ENCODE data around the gene LRRC74A.

The LRRC74A gene

GRCh38 chr14:76856769-76857168 is 30.6 kb downstream of the LRRC74A start:
- DNase-seq = no peak

GRCh38 chr14:76861574-76862255 is 35.5 kb downstream of the LRRC74A start:
- no peak for DNase-seq

- DNase-seq = no peak
These were observed 36.5 kb downstream of the LRRC74A start for GRCh38 chr14:76862546-76863282.

- no peak for DNase-seq
These were observed 37.7 kb downstream of the LRRC74A start for GRCh38 chr14:76863724-76864407.

GRCh38 chr14:76866456-76866855 is 40.2 kb downstream of the LRRC74A start:
- DNase-seq = no peak

- DNase-seq = peak; percentile 48
These were observed 41.6 kb downstream of the LRRC74A start for GRCh38 chr14:76867516-76868453.

- DNase-seq = no peak
These were observed 42.4 kb downstream of the LRRC74A start for GRCh38 chr14:76868454-76869170.

- DNase-seq = peak; percentile 15
These were observed 44.0 kb downstream of the LRRC74A start for GRCh38 chr14:76870166-76870565.

GRCh38 chr14:76872796-76873432 is 46.7 kb downstream of the LRRC74A start:
- peak; percentile 74 for DNase-seq

- DNase-seq = no peak
These were observed 48.5 kb downstream of the LRRC74A start for GRCh38 chr14:76874734-76875133.

GRCh38 chr14:76876076-76876475 is 49.9 kb downstream of the LRRC74A start:
- peak; percentile 60 for DNase-seq

- DNase-seq = no peak
These were observed 51.7 kb downstream of the LRRC74A start for GRCh38 chr14:76877871-76878270.

GRCh38 chr14:76880449-76880848 is 54.2 kb downstream of the LRRC74A start:
- no peak for DNase-seq

- DNase-seq = no peak
These were observed 55.1 kb downstream of the LRRC74A start for GRCh38 chr14:76881348-76881747.

- DNase-seq = no peak
These were observed 56.4 kb downstream of the LRRC74A start for GRCh38 chr14:76882651-76883050.

GRCh38 chr14:76883447-76883846 is 57.2 kb downstream of the LRRC74A start:
- DNase-seq = no peak

- no peak for DNase-seq
These were observed 58.2 kb downstream of the LRRC74A start for GRCh38 chr14:76884394-76884793.

- DNase-seq = no peak
These were observed 58.7 kb downstream of the LRRC74A start for GRCh38 chr14:76884853-76885276.

- DNase-seq = no peak
These were observed 61.0 kb downstream of the LRRC74A start for GRCh38 chr14:76887191-76887590.

- DNase-seq = no peak
These were observed 65.2 kb downstream of the LRRC74A start for GRCh38 chr14:76891391-76891790.

- no peak for DNase-seq
These were observed 68.1 kb downstream of the LRRC74A start for GRCh38 chr14:76894308-76894707.

Measured in activated CD4-positive, alpha-beta T cell treated with anti-CD3 and anti-CD28 coated beads for 48 hours (primary cell).